ENCODE results near the gene C12orf54.

DNA sequence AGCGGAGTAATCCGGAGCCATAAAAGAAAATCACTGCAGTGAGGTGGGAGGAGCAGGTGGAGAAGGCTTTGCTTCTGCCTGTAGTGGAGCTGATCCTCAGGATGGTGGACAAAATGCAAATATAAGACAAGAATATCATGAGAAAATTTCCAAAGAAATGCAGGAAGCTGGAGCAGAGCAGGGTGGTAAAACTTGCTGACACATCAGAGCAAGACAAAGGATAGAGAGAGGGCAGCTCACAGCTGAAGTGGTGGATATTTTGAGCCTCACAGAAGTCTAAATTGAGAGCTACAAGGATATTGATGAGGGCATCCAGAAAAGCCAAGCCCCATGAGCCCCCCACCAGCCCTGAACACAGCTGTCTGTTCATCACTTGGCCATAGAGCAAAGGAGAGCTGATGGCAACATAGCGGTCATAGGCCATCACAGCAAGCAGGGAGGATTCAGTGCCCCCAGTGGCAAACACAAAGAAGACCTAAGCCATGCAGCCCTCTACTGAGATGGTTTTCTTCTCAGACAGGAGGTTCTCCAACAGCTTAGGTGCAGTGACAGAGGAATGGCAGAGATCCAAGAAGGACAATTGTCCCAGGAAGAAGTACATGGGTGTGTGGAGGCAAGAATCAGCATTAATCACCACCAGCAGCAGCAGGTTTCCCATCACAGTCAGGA is 40.0 kb upstream of the C12orf54 start:
- TF ChIP-seq, protein P1, sequence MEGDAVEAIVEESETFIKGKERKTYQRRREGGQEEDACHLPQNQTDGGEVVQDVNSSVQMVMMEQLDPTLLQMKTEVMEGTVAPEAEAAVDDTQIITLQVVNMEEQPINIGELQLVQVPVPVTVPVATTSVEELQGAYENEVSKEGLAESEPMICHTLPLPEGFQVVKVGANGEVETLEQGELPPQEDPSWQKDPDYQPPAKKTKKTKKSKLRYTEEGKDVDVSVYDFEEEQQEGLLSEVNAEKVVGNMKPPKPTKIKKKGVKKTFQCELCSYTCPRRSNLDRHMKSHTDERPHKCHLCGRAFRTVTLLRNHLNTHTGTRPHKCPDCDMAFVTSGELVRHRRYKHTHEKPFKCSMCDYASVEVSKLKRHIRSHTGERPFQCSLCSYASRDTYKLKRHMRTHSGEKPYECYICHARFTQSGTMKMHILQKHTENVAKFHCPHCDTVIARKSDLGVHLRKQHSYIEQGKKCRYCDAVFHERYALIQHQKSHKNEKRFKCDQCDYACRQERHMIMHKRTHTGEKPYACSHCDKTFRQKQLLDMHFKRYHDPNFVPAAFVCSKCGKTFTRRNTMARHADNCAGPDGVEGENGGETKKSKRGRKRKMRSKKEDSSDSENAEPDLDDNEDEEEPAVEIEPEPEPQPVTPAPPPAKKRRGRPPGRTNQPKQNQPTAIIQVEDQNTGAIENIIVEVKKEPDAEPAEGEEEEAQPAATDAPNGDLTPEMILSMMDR (IDR thresholded peaks at IDR 0.05) = peak; percentile 27; the same call in 1 of the 2 replicates
- no peak for TF ChIP-seq ZFX (IDR thresholded peaks at IDR 0.05; ENCODE audit: borderline replicate concordance)

Measured in 22Rv1 (cell line).